HG03469 (cell line): ENCODE results near the gene RMND5A.
A peak's percentile ranks its signal among the peaks of the same experiment; 100 is the strongest.

ENCODE experiments used
- ATAC-seq: cut with Tn5 transposase; IDR thresholded peaks from one replicate; pipeline ENCODE4 v1.9.1; 2021; ENCODE audit warnings: mild to moderate bottlenecking, moderate library complexity, moderate number of reproducible peaks; ENCODE audit not compliant: unreplicated experiment

RMND5A gene

DNA sequence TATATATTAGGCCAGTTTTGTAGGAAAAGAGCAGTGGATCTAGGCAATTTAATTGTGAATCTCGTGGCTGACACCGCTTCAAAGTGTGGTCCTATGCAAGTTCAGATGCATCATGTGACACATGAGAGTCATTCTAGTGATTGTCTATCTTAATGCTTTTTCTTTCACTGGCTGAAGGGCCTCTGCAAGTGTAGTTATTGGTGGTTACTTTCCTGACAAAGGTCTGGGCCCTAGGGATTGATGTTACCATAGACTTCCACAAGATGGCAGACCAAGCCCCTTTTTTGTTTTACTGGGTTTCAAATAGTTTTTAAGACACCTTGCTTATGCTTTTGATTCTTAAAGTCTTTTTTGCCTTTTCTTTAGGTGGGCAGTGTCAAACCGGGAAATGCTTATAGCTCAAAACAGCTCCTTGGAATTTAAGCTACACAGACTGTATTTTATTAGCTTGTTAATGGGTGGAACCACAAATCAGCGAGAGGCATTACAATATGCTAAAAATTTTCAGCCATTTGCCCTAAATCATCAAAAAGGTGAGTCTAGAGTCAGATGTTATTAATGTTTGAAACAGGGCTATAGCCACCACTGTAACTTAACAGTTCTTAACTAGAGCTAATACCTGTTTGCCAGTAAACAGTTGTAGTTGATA is 44.7 kb downstream of the RMND5A start:
- no peak for ATAC-seq

DNA sequence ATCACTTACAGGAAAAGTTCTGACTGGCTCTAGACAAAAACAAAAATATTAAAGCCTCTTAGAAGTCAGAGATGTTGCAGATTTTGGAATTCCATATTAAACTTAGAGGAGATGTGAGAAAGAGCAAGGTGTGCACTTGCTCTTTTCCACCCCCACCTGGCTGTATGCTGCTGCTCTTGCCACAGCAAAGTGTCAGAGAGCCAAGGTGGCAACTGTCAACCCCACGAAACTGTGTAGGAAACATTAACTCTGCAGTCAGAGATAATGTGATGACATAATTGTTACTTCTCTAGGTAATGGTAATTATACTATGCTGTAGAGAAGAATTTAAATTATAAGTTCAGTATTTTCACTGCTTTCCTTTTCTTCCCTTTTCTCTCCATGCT is 45.2 kb downstream of the RMND5A start:
- ATAC-seq: no peak

- no peak for ATAC-seq
Observed at GRCh38 chr2:86768189-86768949, 48.3 kb downstream of the RMND5A start.

- ATAC-seq: no peak
Observed at GRCh38 chr2:86769838-86770237, 49.7 kb downstream of the RMND5A start.

GRCh38 chr2:86770816-86771301 is 50.8 kb downstream of the RMND5A start:
- no peak for ATAC-seq

- ATAC-seq: no peak
Observed at GRCh38 chr2:86772611-86773010, 52.5 kb downstream of the RMND5A start.

- no peak for ATAC-seq
Observed at GRCh38 chr2:86774862-86775261, 54.8 kb downstream of the RMND5A start.

GRCh38 chr2:86775338-86775737 is 55.2 kb downstream of the RMND5A start:
- no peak for ATAC-seq

- ATAC-seq: no peak
Observed at GRCh38 chr2:86776532-86776931, 56.4 kb downstream of the RMND5A start.

DNA sequence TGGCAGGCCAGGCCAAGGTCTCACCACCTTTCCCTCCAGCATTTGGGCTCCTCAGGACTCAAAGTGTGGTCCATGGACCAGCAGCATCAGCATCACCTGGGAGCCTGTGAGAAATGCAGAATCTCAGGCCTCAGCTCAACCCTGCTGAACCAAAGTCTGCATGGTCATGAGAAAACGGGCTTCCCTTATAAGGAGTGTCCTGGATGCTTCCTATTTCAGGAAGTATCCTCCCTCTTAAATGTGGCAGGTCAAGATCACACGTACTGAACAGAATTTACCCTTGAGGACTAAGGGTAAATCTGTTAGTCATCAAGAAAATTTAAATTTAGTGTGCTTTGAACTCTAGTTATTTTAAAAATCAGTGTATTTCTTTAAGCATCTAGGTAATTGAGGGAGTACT is 58.9 kb downstream of the RMND5A start:
- ATAC-seq: no peak

DNA sequence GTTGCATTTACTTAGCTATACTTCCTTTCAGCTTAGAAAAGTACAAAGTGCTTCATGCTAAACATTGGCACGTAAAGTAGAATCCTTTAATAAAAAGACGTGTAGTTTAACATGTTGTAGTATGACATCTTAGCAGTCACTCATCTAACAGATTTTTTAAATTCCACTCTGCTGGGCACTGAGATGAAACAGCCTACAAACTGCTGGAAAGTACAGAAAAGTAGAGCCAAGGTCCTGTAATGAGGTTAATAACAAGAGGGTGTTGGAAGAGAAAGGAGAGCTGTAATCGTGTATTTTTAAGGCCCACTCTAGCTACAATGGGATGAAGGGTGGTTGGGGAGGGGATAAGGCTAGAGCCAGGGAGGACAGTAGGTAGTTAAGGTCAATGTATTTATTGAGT is 59.9 kb downstream of the RMND5A start:
- ATAC-seq: no peak

DNA sequence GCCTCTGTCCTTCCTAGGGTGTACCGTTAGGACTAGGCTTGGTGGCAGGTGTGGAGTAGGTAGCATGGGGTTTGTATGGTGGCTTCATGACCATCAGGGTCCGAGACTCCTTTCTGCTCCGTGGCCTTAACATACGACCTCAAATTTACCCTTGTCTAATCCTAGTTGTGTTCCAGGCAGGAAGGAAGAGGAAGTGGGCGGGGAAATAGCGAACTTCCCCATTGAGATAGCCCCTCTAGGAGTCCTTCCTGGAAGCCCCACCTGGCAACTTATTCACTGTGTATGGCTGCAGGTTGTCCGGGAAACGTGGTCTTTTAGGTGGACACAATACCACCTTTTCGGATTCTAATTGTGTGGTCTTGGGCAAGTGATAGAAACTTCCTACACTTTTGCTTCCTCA is 61.3 kb downstream of the RMND5A start:
- no peak for ATAC-seq

- ATAC-seq: no peak
Observed at GRCh38 chr2:86782748-86783147, 62.7 kb downstream of the RMND5A start.

DNA sequence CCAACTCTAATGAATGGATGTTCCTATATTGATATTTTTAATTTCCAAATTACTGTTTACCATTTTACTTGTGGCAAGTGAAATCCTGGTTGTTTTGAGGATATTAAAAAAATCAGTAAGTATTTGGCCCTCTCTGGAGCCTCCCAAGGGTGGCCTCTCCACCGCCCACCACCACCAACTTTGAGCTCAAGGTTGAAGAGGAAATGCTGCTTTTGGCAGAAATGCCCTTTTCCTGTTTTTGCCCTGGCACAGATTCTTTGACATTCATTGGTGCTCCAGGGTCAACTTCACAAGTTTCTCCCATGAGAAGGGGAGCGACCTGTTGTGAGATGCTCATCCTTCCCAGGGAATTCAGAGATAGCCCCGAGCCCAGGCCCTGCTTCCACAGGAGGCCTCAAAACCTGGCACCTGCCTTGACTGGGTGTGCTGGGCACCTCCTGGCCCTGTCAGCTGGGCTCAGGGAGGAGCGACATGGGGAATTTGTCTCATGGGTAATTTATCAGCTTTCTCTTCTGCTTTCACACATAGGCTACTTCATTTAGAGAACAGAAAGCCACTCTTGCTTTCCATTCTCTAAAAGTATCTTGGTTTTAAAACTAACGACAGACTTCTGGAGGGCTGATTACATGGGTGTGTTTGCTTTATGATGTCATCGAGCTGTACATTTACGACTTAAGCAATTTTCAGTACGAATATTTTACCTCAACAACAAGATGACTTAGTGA is 63.7 kb downstream of the RMND5A start:
- peak; percentile 95 for ATAC-seq

- no peak for ATAC-seq
Observed at GRCh38 chr2:86785456-86785855, 65.4 kb downstream of the RMND5A start.

GRCh38 chr2:86786001-86786536 is 66.0 kb downstream of the RMND5A start:
- no peak for ATAC-seq

GRCh38 chr2:86787736-86788135 is 67.6 kb downstream of the RMND5A start:
- no peak for ATAC-seq

DNA sequence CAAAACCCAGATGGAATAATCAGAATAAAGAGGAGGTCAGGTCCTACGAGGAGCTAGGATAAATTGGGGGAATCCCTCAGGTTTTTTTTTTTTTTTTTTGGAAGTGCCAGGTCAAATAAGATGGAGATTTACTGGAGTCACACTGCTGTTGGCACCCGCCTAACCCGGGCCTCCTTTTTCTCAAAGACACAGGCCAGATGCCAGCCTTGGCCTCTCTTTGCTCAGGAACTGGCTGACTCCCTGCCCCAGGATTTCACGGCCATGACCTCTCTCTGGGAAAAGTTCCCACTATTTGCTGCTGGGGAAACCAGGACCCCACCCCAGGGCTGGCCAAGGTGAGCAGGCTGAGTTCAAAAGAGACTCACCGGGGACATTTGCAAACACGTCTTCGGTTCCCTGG is 68.1 kb downstream of the RMND5A start:
- no peak for ATAC-seq

DNA sequence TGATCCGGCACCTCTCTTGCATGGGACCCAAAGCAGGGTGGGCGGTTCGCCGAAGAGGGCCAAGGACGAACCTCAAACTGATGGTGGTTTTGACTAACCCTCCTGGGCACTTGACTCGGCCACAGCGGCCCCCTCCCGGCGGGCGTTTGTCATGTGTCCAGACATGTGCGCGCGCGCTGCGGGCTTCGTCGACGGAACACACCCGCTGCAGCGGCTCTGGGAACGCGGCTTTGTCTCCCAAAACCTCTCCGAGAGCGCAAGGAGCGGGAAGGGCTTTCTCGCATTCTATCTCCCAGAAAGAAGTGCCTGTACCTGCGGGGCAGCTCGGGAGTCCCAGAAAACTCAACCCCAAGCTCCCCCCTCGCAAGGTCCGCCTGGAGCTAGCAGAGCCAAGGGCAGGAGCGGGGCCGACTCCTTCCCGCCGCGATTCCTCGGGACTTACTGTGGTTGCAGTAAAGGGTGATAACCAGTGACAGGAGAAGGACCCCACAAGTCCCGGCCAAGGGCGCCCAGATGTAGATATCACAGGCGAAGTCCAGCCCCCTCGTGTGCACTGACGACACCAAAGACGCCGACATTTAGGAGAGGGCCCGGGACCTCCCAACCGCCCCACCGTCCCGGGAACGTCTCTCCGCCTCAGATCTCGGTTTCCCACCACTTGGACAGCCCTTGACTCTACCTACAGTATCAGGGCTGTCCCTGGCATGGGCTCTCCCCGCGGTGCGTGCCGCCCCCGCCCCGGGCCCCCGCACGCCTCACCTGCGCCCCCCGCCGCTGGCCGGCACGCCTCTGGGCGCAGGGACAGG is 69.0 kb downstream of the RMND5A start:
- ATAC-seq: no peak

GRCh38 chr2:86789687-86790133 is 69.6 kb downstream of the RMND5A start:
- ATAC-seq: no peak
